ENCODE data around the gene AUTS2. TPM values are rescaled to one million over a fixed set of nuclear protein-coding genes. Genes with fewer than 3 reads are reported as not detected.

Gene AUTS2
- total RNA-seq, 6 donors from 2014 or later: 38.9 to 151 (median 55.8) TPM

GRCh38 chr7:69677881-69678493 is 79.7 kb downstream of the AUTS2 start:
- H3K27me3 ChIP-seq: no peaks in the 10 kb centered on the region
- H3K27ac ChIP-seq: no peak overlapping the region
- no peaks in the 10 kb centered on the region for H3K9me3 ChIP-seq
- H3K4me1 ChIP-seq: peaks cover 4 to 27% (median 11%) of the 10 kb centered on the region in 4 donors
- WGBS, 2 donors: 75 to 77% methylated on average over 4 of the region's 4 CpGs
- H3K4me3 ChIP-seq: no peak overlapping the region
- TF ChIP-seq CTCF (IDR thresholded peaks at IDR 0.05) (no peak), POLR2A (IDR thresholded peaks at IDR 0.05) (no peak), POLR2AphosphoS5 (IDR thresholded peaks at IDR 0.05) (no peak), EP300 (IDR thresholded peaks at IDR 0.05) (no peak)
- DNase-seq (no peak), ATAC-seq (ENCODE audit: low FRiP score in 2 of 2) (no peak)
- no peaks in the 10 kb centered on the region for H3K36me3 ChIP-seq

- Histone ChIP-seq H3K9me3 (no peaks in the 10 kb centered on the region), H3K27me3 (no peaks in the 10 kb centered on the region), H3K4me3 (no peak overlapping the region), H3K27ac (no peak overlapping the region), H3K36me3 (no peaks in the 10 kb centered on the region), H3K4me1 (peaks cover 4 to 27% (median 11%) of the 10 kb centered on the region in 4 donors)
- ATAC-seq (ENCODE audit: low FRiP score in 2 of 2) (no peak), DNase-seq (no peak)
- 63 to 75% methylated on average over 11 of the region's 11 CpGs for WGBS, 2 donors
- TF ChIP-seq POLR2AphosphoS5 (IDR thresholded peaks at IDR 0.05): no peak
- TF ChIP-seq POLR2A (IDR thresholded peaks at IDR 0.05): no peak
- TF ChIP-seq EP300 (IDR thresholded peaks at IDR 0.05): no peak
- TF ChIP-seq CTCF (IDR thresholded peaks at IDR 0.05): no peak
These were observed 80.4 kb downstream of the AUTS2 start for GRCh38 chr7:69678494-69679187.

- Histone ChIP-seq H3K4me3 (no peak overlapping the region), H3K4me1 (peaks cover 4 to 22% (median 9%) of the 10 kb centered on the region in 4 donors), H3K9me3 (no peaks in the 10 kb centered on the region), H3K27me3 (no peaks in the 10 kb centered on the region), H3K27ac (no peak overlapping the region), H3K36me3 (no peaks in the 10 kb centered on the region)
- no peak for ATAC-seq (ENCODE audit: low FRiP score in 2 of 2)
- no peak for TF ChIP-seq EP300 (IDR thresholded peaks at IDR 0.05)
- no peak for TF ChIP-seq CTCF (IDR thresholded peaks at IDR 0.05)
- TF ChIP-seq POLR2AphosphoS5 (IDR thresholded peaks at IDR 0.05): no peak
- TF ChIP-seq POLR2A (IDR thresholded peaks at IDR 0.05): no peak
- DNase-seq: no peak
- 85 to 91% methylated on average over 3 of the region's 3 CpGs for WGBS, 2 donors
These were observed 82.9 kb downstream of the AUTS2 start for GRCh38 chr7:69681181-69681580.

GRCh38 chr7:69682518-69682917 is 84.2 kb downstream of the AUTS2 start:
- no peak for TF ChIP-seq POLR2A (IDR thresholded peaks at IDR 0.05)
- no peak for TF ChIP-seq EP300 (IDR thresholded peaks at IDR 0.05)
- no peak for TF ChIP-seq POLR2AphosphoS5 (IDR thresholded peaks at IDR 0.05)
- TF ChIP-seq CTCF (IDR thresholded peaks at IDR 0.05): no peak
- no peak overlapping the region for H3K27ac ChIP-seq
- 75 to 79% methylated on average over 4 of the region's 4 CpGs for WGBS, 2 donors
- no peaks in the 10 kb centered on the region for H3K27me3 ChIP-seq
- H3K9me3 ChIP-seq: no peaks in the 10 kb centered on the region
- no peak overlapping the region for H3K4me3 ChIP-seq
- H3K36me3 ChIP-seq: no peaks in the 10 kb centered on the region
- DNase-seq: no peak
- H3K4me1 ChIP-seq: peaks cover 2 to 17% (median 7%) of the 10 kb centered on the region in 4 donors
- no peak for ATAC-seq (ENCODE audit: low FRiP score in 2 of 2)
